Left lobe of liver (tissue), 2 donors: Measurements from ENCODE around the gene DTL. TPM values are rescaled to one million over a fixed set of nuclear protein-coding genes. Genes with fewer than 3 reads are reported as not detected.
A peak's percentile ranks its signal among the peaks of the same experiment; 100 is the strongest.

Experiments used
- ATAC-seq: fragments of 200-7000 bp; cut with Tn5 transposase; one replicate; pipeline ENCODE4 v1.9.1; 2020; ENCODE audit warnings: mild to moderate bottlenecking, moderate library complexity
- DNase-seq: peaks from one replicate; pipeline ENCODE4 v3.0.0-alpha.2; 2020; ENCODE audit warnings: low spot score
- total RNA-seq: library from RNA; stranded (reverse); gene quantifications from one replicate; pipeline ENCODE4 v1.2.1, GENCODE V29; 2021
- donor health status: DM: no; HTN: no; CAD: no; lungs with moderate emphysema.
- donor health status: DM: no; HTN: yes; CAD: no.

The DTL gene
- total RNA-seq, 1 donor from 2014 or later, result 0.10 TPM

- DNase-seq, result no peak
- peak; percentile 38 for ATAC-seq
Observed at GRCh38 chr1:212034516-212035122, 929 bp upstream of the DTL start.

GRCh38 chr1:212035835-212036605 lies 472 bp downstream of the DTL start:
- DNase-seq (no peak), ATAC-seq (no peak)

DNA sequence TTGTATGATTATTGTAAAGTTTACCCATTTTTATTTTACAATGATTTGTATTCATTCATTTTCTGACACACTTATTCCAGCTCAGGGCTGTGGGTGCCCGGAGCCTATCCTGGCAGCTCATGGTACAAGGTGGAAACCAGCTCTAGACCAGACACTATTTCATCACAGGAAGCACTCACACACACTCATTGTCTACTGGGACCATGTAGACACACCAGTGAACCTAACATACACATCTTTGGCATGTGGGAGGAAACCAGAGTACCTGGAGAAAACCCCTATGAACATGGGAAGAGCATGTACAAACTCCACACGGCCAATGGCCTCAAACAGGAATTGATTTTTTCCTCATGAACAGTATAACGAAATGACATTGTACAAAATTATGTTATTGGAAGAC lies 2.4 kb downstream of the DTL start:
- no peak for DNase-seq
- ATAC-seq, result no peak

- ATAC-seq, result no peak
- DNase-seq, result no peak
Observed at GRCh38 chr1:212039622-212040021, 4.1 kb downstream of the DTL start.

- ATAC-seq (no peak), DNase-seq (no peak)
Observed at GRCh38 chr1:212040629-212041412, 5.3 kb downstream of the DTL start.

DNA sequence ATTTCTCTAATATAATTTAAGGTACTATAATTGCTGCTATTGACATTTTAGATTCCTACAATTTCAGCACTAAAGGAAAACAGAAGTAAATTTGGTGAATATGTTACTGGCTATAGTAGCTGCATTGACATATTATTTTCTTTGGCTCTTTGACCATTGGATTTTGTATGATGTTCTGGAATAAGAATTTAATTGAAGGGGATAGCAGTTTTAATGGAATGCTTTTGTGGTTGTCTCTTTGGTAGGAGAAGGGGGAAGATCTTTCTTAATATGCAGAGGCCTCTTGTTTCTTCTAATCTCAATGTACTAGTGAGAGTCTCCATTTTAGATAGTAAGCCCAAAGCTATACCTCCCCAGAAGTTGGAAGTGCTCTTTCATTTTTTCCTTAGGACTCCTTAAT lies 6.9 kb downstream of the DTL start:
- ATAC-seq (no peak), DNase-seq (no peak)

DNA sequence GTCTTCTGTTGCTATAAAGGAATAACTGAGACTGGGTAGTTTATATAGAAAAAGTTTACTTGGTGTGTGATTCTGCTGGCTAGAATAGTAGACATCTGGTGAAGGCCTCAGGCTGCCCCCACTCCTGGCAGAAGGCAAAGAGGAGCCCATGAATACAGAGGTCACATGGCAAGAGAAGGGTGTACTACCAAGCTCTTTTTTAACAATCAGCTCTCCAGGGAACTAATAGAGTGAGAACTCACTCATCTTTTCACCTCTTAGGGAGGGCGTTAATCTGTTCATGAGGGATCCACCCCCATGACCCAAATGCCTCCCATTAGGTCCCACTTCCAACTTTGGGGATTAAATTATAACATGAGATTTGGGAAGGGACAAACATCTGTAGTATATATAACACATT lies 9.3 kb downstream of the DTL start:
- DNase-seq (no peak), ATAC-seq (no peak)

GRCh38 chr1:212045981-212046380 lies 10.4 kb downstream of the DTL start:
- no peak for ATAC-seq

GRCh38 chr1:212053993-212054392 lies 18.4 kb downstream of the DTL start:
- ATAC-seq (no peak), DNase-seq (no peak)

More at GRCh38 chr1:212045981-212046380, 10.4 kb downstream of the DTL start:
- no peak for DNase-seq

DNA sequence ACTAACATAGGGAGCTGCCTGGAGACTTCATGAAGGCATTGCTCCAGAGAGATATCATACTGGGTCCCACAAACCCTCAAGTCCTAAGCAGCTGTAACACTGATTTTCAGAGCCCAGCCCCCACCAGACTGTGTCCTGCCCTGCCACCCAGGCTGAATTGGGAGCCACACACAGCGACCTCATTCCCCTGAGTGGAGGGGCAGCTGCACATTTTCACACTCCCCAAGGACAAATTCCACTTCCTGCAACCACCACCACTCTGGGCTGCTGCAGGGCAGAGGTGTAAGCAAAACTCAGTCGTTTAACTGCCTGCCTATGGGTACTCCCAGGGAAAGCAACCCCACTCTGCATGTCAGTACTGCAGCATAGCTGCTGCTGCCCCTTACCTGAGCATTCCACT lies 19.8 kb downstream of the DTL start:
- no peak for ATAC-seq
- no peak for DNase-seq

DNA sequence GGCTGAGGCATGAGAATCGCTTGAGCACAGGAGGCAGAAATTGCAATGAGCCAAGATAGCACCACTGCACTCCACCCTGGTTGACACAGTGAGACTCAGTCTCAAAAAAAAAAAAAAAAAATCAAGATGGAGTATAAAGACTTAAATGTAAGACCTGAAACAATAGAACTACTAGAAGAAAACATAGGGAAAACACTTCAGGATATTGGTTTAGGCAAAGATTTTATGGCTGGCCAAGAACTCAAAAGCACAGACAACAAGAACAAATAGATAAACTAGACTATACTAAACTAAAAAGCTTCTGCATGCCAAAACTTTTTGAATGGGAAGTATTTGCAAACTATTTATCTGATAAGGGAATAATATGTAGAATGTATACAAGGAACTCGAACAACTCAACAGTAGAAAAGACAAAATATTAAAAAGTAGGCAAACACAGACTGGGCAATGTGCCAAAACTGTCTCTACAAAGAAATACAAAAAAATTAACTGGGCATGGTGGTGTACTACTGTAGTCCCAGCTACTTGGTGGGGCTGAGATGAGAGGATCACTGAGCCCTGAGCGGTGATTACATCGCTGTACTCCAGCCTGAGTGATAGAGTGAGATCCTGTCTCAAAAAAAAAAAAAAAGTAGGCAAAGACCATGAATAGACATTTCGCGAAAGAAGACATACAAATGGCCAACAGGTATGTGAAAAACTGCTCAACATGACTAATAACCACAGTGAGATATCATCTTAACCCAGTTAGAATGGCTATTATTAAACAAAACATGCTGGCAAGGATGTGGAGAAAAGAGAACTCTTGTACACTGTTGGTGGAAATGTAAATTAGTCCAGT lies 25.3 kb downstream of the DTL start:
- DNase-seq (no peak), ATAC-seq (no peak)

- no peak for DNase-seq
- ATAC-seq, result peak; percentile 91
Observed at GRCh38 chr1:212062832-212063438, 27.4 kb downstream of the DTL start.

DNA sequence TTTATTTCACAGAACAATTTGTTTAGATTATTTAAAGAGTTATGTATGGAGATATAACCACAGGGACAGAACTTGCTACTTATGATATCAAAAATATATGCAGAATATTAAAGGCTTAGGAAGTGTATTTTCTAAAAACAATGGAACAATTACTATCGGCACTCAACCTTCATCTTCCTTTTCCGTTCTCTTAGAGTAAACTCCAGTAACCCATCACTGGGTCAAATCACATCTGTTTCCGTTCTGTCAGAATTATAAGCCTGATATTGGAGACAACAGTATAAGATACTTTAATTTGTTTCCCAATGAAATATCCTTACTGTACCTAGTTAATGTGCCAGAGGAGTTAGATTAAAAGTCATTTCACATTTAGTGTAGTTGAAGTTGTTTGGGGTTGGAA lies 32.2 kb downstream of the DTL start:
- DNase-seq (no peak), ATAC-seq (peak; percentile 36)

GRCh38 chr1:212070720-212071302 lies 35.3 kb downstream of the DTL start:
- no peak for DNase-seq

DNA sequence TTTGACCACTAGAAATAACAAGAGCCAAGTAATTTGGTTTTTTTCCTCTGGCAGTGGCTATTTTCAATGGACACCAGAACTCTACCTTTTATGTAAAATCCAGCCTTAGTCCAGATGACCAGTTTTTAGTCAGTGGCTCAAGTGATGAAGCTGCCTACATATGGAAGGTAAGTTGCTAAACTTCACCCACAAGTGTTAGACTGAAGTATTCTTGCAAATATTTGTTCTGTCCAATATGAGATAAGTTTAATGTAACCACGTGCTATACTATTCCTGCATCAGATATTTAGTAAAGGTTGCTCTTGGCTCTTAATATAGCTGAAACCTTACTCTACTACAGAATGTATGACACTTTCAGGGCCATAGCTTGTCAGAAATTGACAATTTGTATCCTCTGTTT lies 36.5 kb downstream of the DTL start:
- ATAC-seq, result no peak

More at GRCh38 chr1:212070720-212071302, 35.3 kb downstream of the DTL start:
- ATAC-seq, result peak; percentile 93

DNA sequence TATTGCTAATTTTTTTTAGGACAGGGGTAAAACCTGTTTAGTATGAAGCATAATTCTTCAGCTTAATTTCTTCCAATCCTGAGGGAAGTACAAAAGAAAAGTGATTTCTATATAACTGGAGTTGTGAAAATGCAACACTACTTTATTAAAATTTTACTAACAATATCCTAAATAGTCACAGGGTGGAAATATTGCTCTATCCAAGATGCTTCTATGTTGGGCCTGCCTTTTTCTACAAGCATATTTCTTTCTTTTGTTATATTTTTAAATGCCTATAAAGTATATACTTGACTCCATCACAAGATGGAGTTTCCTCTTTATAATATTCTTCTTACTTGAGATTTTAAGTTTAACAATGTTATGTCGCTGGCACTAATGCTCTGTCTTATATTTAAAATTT lies 37.9 kb downstream of the DTL start:
- DNase-seq (no peak), ATAC-seq (no peak)

More for the DNA sequence above, 36.5 kb downstream of the DTL start:
- DNase-seq, result no peak

GRCh38 chr1:212074313-212074712 lies 38.8 kb downstream of the DTL start:
- ATAC-seq, result no peak
- DNase-seq, result no peak

DNA sequence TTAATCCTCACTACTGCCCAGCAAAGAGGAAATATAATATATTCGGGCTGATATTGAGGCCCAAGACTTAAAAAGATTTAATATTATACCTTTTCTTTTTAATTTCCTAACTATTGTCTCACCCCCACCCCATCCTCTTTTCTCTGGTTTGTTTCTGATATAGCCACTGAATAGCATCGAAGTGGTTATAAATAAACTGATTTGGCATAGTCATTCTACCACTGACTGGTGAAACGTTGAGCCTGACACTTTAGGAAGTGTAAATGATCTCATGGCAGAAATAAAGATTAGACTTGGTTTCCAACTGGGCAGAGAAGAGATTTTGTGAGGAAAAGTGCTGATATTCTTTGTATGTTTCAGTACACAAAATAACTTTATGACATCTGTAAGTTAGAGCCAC lies 39.3 kb downstream of the DTL start:
- DNase-seq, result no peak
- no peak for ATAC-seq

DNA sequence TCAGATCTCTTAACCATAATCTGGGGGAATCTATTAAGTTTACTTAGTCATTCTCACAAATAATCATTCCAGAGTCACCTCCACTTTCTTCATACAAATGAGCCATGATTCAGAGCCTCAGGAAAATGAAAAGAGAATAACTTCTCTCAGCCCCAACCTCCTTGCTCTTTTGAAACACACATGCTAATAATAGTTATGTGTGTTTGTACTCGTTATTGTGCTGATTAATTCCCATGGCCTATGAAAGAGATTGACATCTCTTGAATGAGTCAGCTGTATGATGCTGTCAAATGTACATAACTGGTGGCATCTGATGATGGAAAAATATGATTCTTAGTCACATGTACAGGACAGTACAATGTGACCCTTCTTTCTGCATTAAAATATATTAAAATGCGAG lies 41.5 kb downstream of the DTL start:
- ATAC-seq, result no peak

GRCh38 chr1:212078826-212079225 lies 43.3 kb downstream of the DTL start:
- DNase-seq (no peak), ATAC-seq (no peak)

More for the DNA sequence above, 41.5 kb downstream of the DTL start:
- DNase-seq, result no peak
